Measurements from ENCODE around the gene CDH23. TPM values are rescaled to one million over a fixed set of nuclear protein-coding genes. Genes with fewer than 3 reads are reported as not detected.

The CDH23 gene
- polyA plus RNA-seq, 1 donor from 2014 or later, result 6.6 TPM

DNA sequence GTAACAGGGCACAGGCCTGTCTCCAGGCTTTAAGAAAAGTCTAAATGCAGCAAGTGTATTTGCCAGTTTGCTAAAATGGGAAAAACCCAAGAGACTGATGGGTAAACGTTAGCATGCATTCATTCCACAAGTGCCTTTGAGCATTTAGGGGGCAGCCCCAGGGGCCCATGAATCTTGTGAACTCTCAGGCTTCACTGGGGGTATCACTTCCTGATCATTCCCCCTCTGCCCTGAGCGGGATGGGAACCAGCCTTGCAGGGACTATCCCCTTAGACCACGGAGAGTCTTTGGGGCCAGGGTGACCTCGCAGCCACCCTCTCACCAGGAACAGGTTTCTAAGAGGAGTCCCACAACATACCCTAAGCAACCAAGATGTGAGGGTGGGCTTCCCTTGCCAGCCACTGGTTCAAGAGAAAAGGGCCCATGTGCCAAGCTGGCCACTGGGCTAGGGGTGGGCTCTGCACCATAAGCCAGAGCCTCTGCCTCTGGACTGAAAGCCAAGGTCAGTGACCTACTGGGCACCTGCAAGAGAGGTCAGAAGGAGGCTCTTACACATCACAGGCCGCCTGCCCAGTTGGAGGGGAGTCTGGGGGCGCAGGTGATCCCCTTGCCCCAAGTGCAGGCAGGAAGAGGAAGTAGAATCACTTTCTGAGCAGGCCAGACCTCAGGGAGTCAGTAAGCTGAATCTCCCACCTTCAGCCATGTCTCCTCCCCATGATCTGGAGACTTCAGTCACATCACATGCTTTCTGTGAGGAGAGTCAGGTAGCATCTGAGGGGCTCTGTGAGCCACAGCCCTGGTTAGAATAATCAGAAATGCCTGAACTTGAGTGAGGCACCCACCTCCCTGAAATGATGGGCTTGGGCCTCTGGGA is 247.8 kb downstream of the CDH23 start:
- Histone ChIP-seq H3K27me3 (ENCODE audit: insufficient read depth, low read depth, low read length) (no peaks in the 10 kb centered on the region), H3K4me3 (ENCODE audit: low read length) (no peak overlapping the region), H2AFZ (ENCODE audit: low read depth, low read length) (no peak overlapping the region), H3K4me2 (ENCODE audit: low read length) (no peak overlapping the region), H3K9me3 (ENCODE audit: low read length) (no peaks in the 10 kb centered on the region), H3K9me2 (ENCODE audit: insufficient read depth, low read length) (no peaks in the 10 kb centered on the region), H3K79me2 (replicated peaks; ENCODE audit: insufficient read depth, low read length) (no peaks in the 10 kb centered on the region), H3K27ac (ENCODE audit: low read length) (no peak overlapping the region), H3F3A (ENCODE audit: insufficient read depth, low read length, poor library complexity, severe bottlenecking) (no peaks in the 10 kb centered on the region), H3K9ac (ENCODE audit: low read length) (no peak overlapping the region), H4K20me1 (ENCODE audit: insufficient read depth) (no peaks in the 10 kb centered on the region), H3K36me3 (ENCODE audit: insufficient read depth, low read length) (no peaks in the 10 kb centered on the region)
- TF ChIP-seq, protein P1, sequence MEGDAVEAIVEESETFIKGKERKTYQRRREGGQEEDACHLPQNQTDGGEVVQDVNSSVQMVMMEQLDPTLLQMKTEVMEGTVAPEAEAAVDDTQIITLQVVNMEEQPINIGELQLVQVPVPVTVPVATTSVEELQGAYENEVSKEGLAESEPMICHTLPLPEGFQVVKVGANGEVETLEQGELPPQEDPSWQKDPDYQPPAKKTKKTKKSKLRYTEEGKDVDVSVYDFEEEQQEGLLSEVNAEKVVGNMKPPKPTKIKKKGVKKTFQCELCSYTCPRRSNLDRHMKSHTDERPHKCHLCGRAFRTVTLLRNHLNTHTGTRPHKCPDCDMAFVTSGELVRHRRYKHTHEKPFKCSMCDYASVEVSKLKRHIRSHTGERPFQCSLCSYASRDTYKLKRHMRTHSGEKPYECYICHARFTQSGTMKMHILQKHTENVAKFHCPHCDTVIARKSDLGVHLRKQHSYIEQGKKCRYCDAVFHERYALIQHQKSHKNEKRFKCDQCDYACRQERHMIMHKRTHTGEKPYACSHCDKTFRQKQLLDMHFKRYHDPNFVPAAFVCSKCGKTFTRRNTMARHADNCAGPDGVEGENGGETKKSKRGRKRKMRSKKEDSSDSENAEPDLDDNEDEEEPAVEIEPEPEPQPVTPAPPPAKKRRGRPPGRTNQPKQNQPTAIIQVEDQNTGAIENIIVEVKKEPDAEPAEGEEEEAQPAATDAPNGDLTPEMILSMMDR (IDR thresholded peaks at IDR 0.05; ENCODE audit: poor library complexity, severe bottlenecking), result no peak
- TF ChIP-seq EP300 (conservative IDR thresholded peaks at IDR 0.05; ENCODE audit: poor library complexity, severe bottlenecking), result no peak
- no peak for TF ChIP-seq POLR2AphosphoS5 (IDR thresholded peaks at IDR 0.05)
- no peak for TF ChIP-seq SMC3 (conservative IDR thresholded peaks at IDR 0.05; ENCODE audit: poor library complexity)
- TF ChIP-seq MXI1 (conservative IDR thresholded peaks at IDR 0.05; ENCODE audit: poor library complexity, severe bottlenecking), result no peak
- TF ChIP-seq EZH2 (IDR thresholded peaks at IDR 0.05; ENCODE audit: borderline replicate concordance, insufficient read depth, low read length, poor library complexity, severe bottlenecking), result no peak
- TF ChIP-seq, protein P2, sequence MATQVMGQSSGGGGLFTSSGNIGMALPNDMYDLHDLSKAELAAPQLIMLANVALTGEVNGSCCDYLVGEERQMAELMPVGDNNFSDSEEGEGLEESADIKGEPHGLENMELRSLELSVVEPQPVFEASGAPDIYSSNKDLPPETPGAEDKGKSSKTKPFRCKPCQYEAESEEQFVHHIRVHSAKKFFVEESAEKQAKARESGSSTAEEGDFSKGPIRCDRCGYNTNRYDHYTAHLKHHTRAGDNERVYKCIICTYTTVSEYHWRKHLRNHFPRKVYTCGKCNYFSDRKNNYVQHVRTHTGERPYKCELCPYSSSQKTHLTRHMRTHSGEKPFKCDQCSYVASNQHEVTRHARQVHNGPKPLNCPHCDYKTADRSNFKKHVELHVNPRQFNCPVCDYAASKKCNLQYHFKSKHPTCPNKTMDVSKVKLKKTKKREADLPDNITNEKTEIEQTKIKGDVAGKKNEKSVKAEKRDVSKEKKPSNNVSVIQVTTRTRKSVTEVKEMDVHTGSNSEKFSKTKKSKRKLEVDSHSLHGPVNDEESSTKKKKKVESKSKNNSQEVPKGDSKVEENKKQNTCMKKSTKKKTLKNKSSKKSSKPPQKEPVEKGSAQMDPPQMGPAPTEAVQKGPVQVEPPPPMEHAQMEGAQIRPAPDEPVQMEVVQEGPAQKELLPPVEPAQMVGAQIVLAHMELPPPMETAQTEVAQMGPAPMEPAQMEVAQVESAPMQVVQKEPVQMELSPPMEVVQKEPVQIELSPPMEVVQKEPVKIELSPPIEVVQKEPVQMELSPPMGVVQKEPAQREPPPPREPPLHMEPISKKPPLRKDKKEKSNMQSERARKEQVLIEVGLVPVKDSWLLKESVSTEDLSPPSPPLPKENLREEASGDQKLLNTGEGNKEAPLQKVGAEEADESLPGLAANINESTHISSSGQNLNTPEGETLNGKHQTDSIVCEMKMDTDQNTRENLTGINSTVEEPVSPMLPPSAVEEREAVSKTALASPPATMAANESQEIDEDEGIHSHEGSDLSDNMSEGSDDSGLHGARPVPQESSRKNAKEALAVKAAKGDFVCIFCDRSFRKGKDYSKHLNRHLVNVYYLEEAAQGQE (IDR thresholded peaks at IDR 0.05; ENCODE audit: borderline replicate concordance), result no peak
- TF ChIP-seq TAF1 (IDR thresholded peaks at IDR 0.05; ENCODE audit: low read depth), result no peak

DNA sequence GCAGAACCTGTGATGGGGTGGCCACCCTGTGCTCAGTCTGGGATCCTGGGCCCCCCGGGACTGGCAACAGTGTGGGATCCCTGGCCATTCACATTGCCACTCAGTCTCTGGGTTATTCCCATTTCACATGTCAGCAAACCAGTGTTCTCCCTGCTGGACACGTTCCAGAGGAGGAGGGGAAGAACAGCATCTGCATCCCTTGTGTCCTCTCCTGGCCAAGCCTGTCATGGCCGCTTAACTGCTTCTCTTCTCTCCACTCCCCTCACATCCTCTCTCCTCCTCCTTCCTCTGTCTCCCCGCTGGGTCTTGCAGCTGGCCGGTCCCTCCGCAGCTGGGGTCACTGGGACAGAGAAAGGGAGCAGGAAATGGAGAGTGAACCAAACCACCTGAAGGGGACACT is 248.5 kb downstream of the CDH23 start:
- TF ChIP-seq, protein P1 (IDR thresholded peaks at IDR 0.05; ENCODE audit: poor library complexity, severe bottlenecking), result no peak
- TF ChIP-seq RAD21 (conservative IDR thresholded peaks at IDR 0.05), result no peak
- no peak for TF ChIP-seq EP300 (conservative IDR thresholded peaks at IDR 0.05; ENCODE audit: poor library complexity, severe bottlenecking)
- no peak for TF ChIP-seq MXI1 (conservative IDR thresholded peaks at IDR 0.05; ENCODE audit: poor library complexity, severe bottlenecking)
- TF ChIP-seq TAF1 (IDR thresholded peaks at IDR 0.05; ENCODE audit: low read depth), result no peak
- no peak for TF ChIP-seq EZH2 (IDR thresholded peaks at IDR 0.05; ENCODE audit: borderline replicate concordance, insufficient read depth, low read length, poor library complexity, severe bottlenecking)
- no peak for TF ChIP-seq SMC3 (conservative IDR thresholded peaks at IDR 0.05; ENCODE audit: poor library complexity)
- TF ChIP-seq POLR2AphosphoS5 (IDR thresholded peaks at IDR 0.05), result no peak
- Histone ChIP-seq H3K9me2 (ENCODE audit: insufficient read depth, low read length) (no peaks in the 10 kb centered on the region), H3K79me2 (replicated peaks; ENCODE audit: insufficient read depth, low read length) (no peaks in the 10 kb centered on the region), H4K20me1 (ENCODE audit: insufficient read depth) (no peaks in the 10 kb centered on the region), H2AFZ (ENCODE audit: low read depth, low read length) (no peak overlapping the region), H3K27me3 (ENCODE audit: insufficient read depth, low read depth, low read length) (no peaks in the 10 kb centered on the region), H3K4me2 (ENCODE audit: low read length) (no peak overlapping the region), H3K9me3 (ENCODE audit: low read length) (no peaks in the 10 kb centered on the region), H3K27ac (ENCODE audit: low read length) (no peak overlapping the region), H3K36me3 (ENCODE audit: insufficient read depth, low read length) (no peaks in the 10 kb centered on the region), H3F3A (ENCODE audit: insufficient read depth, low read length, poor library complexity, severe bottlenecking) (no peaks in the 10 kb centered on the region), H3K4me3 (ENCODE audit: low read length) (no peak overlapping the region), H3K9ac (ENCODE audit: low read length) (no peak overlapping the region)

Measured in neural cell (in vitro differentiated cells).